A673 (cell line): Measurements from ENCODE around the gene CUX1. TPM values are rescaled to one million over a fixed set of nuclear protein-coding genes. Genes with fewer than 3 reads are reported as not detected.

Source experiments
- BruUV-seq: library from RNA; stranded (reverse); fragments of 400-500 nt; replicated peaks from 2 replicates; lab custom pipeline; 2021; lab: Mats Ljungman, UMichigan
- CTCF ChIA-PET: fragments of 300-600 bp; sonication (Branson Sonifier 250); formaldehyde crosslinking; loops from one replicate; lab custom pipeline; 2022; ENCODE audit warnings: antibody characterized with exemption; lab: Charles Lee
- POLR2A ChIA-PET: fragments of 300-600 bp; sonication (Branson Sonifier 250); formaldehyde crosslinking; loops from one replicate; lab custom pipeline; 2022; ENCODE audit warnings: antibody characterized with exemption; ENCODE audit not compliant: low non-redundant PET; lab: Charles Lee
- DNase-seq: peaks from one replicate; pipeline ENCODE4 v3.0.0-alpha.2; 2015; ENCODE audit warnings: low spot score
- H3K27ac ChIP-seq: fragments of 200-600 bp; sonication (generic); 2 replicates; pipeline ENCODE4 v1.5.1; 2016; ENCODE audit warnings: mixed run types, low read depth, mild to moderate bottlenecking, mixed read lengths, antibody characterized with exemption, low read length; ENCODE audit not compliant: poor library complexity, severe bottlenecking
- H3K27me3 ChIP-seq: fragments of 200-600 bp; sonication (generic); replicated peaks from 2 replicates; pipeline ENCODE4 v1.6.1; 2017; ENCODE audit warnings: mixed run types, low read depth, mild to moderate bottlenecking, mixed read lengths, antibody characterized with exemption, low read length; ENCODE audit not compliant: insufficient read depth, poor library complexity
- H3K36me3 ChIP-seq: fragments of 200-600 bp; sonication (generic); 2 replicates; pipeline ENCODE4 v1.6.1; 2016; ENCODE audit warnings: mixed run types, mild to moderate bottlenecking, mixed read lengths, antibody characterized with exemption, low read length; ENCODE audit not compliant: insufficient read depth, poor library complexity, severe bottlenecking
- H3K4me1 ChIP-seq: fragments of 200-600 bp; sonication (generic); 2 replicates; pipeline ENCODE4 v1.6.1; 2017; ENCODE audit warnings: mixed run types, mild to moderate bottlenecking, mixed read lengths, antibody characterized with exemption, low read length; ENCODE audit not compliant: insufficient read depth, poor library complexity, severe bottlenecking
- H3K4me3 ChIP-seq: fragments of 200-600 bp; sonication (generic); 2 replicates; pipeline ENCODE4 v1.5.1; 2016; ENCODE audit warnings: low read depth, mixed run types, mild to moderate bottlenecking, mixed read lengths, low read length; ENCODE audit not compliant: poor library complexity, severe bottlenecking
- H3K9me3 ChIP-seq: fragments of 200-600 bp; sonication (generic); 2 replicates; pipeline ENCODE4 v1.6.1; 2016; ENCODE audit warnings: mixed run types, low read depth, mild to moderate bottlenecking, mixed read lengths, antibody characterized with exemption, low read length; ENCODE audit not compliant: poor library complexity, severe bottlenecking
- EZH2 ChIP-seq: fragments of 200-600 bp; sonication (generic); IDR thresholded peaks from 2 replicates; pipeline ENCODE4 v1.6.1; 2017; ENCODE audit warnings: borderline replicate concordance, low read depth, mild to moderate bottlenecking, mixed read lengths, antibody characterized with exemption, low read length; ENCODE audit not compliant: poor library complexity, severe bottlenecking
- intact Hi-C: fragments of 100-400 bp; cut with micrococcal nuclease; formaldehyde crosslinking; loops from one replicate; pipeline ENCODE4 v1.10.0; 2022; ENCODE audit not compliant: unreplicated experiment
- total RNA-seq: library from RNA; stranded (reverse); gene quantifications from 2 replicates; pipeline ENCODE4 v1.2.3, GENCODE V29; 2021
- TF ChIP-seq, protein P1 (sequence below): fragments of 300-800, 200-600 bp; sonication (generic); conservative IDR thresholded peaks from 2 replicates; pipeline ENCODE4 v1.5.1; 2017; ENCODE audit warnings: low read depth, mild to moderate bottlenecking, antibody characterized with exemption, low read length, moderate library complexity, mixed read lengths

Gene CUX1
- total RNA-seq, 1 experiment from 2014 or later = 49.4 TPM

- intact Hi-C loops = no loop called here
- no TSS peak for BruUV-seq
- CTCF ChIA-PET = no interaction called here
Measured at GRCh38 chr7:101926265-101926664, 108.8 kb downstream of the CUX1 start.

DNA sequence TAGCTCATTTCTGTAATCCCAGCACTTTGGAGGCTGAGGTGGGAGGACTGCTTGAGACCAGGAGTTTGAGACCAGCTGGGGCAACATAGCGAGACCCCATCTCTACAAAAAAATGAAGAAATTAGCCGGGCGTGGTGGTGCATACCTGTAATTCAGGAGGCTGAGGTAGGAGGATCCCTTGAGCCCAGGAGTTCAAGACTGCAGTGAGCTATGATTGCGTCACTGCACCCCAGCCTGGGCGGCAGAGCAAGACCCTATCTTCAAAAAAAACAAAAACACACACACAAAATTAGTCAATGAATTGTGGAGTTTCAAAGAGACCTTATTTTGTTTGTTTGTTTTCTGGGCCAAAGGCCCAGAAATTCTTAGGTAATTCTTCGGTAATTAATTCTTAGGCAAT is 110.0 kb downstream of the CUX1 start:
- no peak for TF ChIP-seq EZH2
- TF ChIP-seq, protein P1, sequence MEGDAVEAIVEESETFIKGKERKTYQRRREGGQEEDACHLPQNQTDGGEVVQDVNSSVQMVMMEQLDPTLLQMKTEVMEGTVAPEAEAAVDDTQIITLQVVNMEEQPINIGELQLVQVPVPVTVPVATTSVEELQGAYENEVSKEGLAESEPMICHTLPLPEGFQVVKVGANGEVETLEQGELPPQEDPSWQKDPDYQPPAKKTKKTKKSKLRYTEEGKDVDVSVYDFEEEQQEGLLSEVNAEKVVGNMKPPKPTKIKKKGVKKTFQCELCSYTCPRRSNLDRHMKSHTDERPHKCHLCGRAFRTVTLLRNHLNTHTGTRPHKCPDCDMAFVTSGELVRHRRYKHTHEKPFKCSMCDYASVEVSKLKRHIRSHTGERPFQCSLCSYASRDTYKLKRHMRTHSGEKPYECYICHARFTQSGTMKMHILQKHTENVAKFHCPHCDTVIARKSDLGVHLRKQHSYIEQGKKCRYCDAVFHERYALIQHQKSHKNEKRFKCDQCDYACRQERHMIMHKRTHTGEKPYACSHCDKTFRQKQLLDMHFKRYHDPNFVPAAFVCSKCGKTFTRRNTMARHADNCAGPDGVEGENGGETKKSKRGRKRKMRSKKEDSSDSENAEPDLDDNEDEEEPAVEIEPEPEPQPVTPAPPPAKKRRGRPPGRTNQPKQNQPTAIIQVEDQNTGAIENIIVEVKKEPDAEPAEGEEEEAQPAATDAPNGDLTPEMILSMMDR = no peak
- intact Hi-C loops = no loop called here
- Histone ChIP-seq H3K27ac (no peak overlapping the region), H3K4me1 (no peaks in the 10 kb centered on the region), H3K9me3 (peaks cover 15% of the 10 kb centered on the region), H3K27me3 (no peaks in the 10 kb centered on the region), H3K36me3 (no peaks in the 10 kb centered on the region), H3K4me3 (no peak overlapping the region)
- POLR2A ChIA-PET = interaction anchor here (0.5 kb wide), 1 partner anchor 94 kb away, joined by 7 read pairs; no protein-coding TSS in a partner anchor
- DNase-seq = no peak
- CTCF ChIA-PET = no interaction called here
- BruUV-seq = no TSS peak

More at GRCh38 chr7:101926265-101926664, 108.8 kb downstream of the CUX1 start:
- POLR2A ChIA-PET = no interaction called here
- H3K9me3 ChIP-seq = peaks cover 15% of the 10 kb centered on the region
- H3K36me3 ChIP-seq = no peaks in the 10 kb centered on the region
- no peaks in the 10 kb centered on the region for H3K27me3 ChIP-seq
- no peak for DNase-seq
- H3K27ac ChIP-seq = no peak overlapping the region
- no peak overlapping the region for H3K4me3 ChIP-seq
- H3K4me1 ChIP-seq = no peaks in the 10 kb centered on the region
- TF ChIP-seq, protein P1 = no peak
- no peak for TF ChIP-seq EZH2

DNA sequence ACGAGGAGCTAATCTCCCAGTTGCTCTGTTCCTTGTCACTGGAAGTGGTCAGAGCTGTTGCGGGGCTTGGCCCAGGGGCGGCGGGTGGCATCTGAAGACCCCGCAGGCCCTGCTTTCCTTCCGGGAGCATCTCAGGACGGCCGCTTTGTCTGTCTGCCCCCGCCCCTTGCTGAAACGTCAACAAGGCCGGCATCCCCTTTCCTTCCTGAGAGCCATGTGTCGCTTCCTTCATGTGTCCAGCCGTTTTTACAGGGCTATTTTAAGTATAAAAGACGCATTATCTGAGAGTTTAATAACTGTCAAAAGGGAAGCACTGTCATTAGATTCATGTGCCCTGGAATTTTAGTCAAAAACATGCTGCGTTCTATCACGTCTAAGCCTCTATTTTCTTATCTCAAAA is 110.4 kb downstream of the CUX1 start:
- intact Hi-C loops = no loop called here
- ChIA-PET CTCF (no interaction called here), POLR2A (interaction anchor here (0.5 kb wide), 1 partner anchor 94 kb away, joined by 7 read pairs; no protein-coding TSS in a partner anchor)
- DNase-seq = no peak
- Histone ChIP-seq H3K36me3 (no peaks in the 10 kb centered on the region), H3K9me3 (peaks cover 15% of the 10 kb centered on the region), H3K4me1 (no peaks in the 10 kb centered on the region), H3K27ac (no peak overlapping the region), H3K27me3 (no peaks in the 10 kb centered on the region), H3K4me3 (no peak overlapping the region)
- TF ChIP-seq, protein P1 = no peak
- TF ChIP-seq EZH2 = no peak
- no TSS peak for BruUV-seq
